HepG2 (cell line): ENCODE data around the gene PEPD.

ENCODE experiments used
- PTBP1 ChIP-seq: fragments of 200-400 bp; formaldehyde crosslinking; IDR thresholded peaks from 2 replicates; pipeline ENCODE4 v1.6.1; 2018; ENCODE audit warnings: low read length, low read depth; ENCODE audit not compliant: poor library complexity, severe bottlenecking
- TF ChIP-seq, protein P1 (sequence below): sonication (generic); formaldehyde crosslinking; IDR thresholded peaks from 2 replicates; pipeline ENCODE4 v1.4.0; 2020; ENCODE audit warnings: missing genetic modification reagents, borderline replicate concordance

DNA sequence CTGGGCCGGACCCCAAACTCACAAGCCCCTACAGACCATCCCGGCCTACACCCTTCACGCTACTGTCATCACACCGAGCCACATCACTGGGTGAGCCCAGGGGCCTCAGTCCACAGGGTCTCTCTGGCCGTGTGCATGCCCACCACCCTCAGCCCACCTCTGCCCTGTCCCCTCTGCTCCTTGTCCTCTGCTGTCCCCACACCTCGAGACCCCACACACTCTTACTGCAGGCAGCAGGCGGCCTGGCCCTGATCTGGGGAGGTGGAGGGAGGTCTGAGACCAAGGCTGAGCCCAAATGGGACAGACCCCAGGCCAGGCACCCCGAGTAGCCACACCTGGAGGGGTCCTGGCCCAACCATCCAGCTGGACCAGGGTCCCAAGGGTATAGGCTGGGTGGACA lies 35.2 kb downstream of the PEPD start:
- no peak for TF ChIP-seq PTBP1
- TF ChIP-seq, protein P1, sequence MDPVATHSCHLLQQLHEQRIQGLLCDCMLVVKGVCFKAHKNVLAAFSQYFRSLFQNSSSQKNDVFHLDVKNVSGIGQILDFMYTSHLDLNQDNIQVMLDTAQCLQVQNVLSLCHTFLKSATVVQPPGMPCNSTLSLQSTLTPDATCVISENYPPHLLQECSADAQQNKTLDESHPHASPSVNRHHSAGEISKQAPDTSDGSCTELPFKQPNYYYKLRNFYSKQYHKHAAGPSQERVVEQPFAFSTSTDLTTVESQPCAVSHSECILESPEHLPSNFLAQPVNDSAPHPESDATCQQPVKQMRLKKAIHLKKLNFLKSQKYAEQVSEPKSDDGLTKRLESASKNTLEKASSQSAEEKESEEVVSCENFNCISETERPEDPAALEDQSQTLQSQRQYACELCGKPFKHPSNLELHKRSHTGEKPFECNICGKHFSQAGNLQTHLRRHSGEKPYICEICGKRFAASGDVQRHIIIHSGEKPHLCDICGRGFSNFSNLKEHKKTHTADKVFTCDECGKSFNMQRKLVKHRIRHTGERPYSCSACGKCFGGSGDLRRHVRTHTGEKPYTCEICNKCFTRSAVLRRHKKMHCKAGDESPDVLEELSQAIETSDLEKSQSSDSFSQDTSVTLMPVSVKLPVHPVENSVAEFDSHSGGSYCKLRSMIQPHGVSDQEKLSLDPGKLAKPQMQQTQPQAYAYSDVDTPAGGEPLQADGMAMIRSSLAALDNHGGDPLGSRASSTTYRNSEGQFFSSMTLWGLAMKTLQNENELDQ (CRISPR knock-in tag), result no peak
